Stimulated activated CD4-positive, alpha-beta T cell treated with anti-CD3 and anti-CD28 coated beads, Interleukin-12 subunit alpha, Interleukin-12 subunit beta, amount 100 ng/mL, for 4 hours (primary cell): ENCODE data around the gene ARHGAP15.
"Not testable (repeated sequence)": the region's sequence is repeated elsewhere in the genome, so short reads cannot be mapped to it uniquely, and the experiment has no call there.

Experiments used
- DNase-seq: peaks from one replicate; pipeline ENCODE4 v3.0.0-alpha.2; 2020

ARHGAP15 gene

GRCh38 chr2:143499061-143499460 is 369.8 kb downstream of the ARHGAP15 start:
- DNase-seq: no peak

DNA sequence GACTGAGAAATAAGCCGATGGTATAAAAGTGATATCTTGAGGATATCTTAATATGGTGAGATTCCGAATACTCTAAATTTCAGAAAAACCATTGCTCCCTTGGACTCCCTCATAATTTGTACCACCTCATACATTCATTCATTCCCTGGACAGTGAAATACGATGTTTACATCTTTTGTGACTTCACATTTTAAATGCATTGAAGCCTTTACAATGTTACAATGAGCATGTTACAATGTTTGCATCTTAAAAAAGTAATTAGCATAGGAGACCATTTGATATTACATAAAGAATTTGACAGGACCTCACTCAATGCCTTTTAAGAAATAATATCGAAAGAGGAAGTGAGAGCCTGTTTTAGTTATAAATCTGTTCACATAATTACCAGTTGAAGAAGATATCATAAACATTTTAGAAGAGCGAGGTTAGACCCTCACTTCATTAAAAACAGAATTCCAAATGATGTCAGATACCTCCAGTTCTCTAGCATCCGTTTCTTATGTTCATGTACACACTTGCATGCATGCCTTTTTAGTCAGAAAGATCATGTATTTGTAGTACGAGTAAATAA is 372.0 kb downstream of the ARHGAP15 start:
- DNase-seq: no peak

DNA sequence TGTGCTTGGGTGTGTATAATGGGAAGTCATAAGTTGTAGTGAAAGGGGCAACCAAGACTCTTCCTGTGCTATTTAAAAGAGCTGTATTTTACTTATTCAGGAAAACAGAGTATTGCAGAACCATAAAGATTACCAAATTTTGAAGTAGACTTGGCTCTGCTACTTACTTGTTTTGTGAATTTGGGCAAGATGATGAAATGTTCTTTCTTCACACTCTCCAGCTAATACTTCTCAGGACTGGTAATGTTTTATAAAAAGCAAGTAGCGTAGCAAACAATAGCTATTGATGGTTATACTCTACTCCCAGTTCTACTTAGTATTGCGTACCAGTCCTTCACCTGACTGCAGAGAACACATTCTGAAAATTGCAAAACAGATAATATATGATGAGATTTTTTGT is 374.1 kb downstream of the ARHGAP15 start:
- no peak for DNase-seq

DNA sequence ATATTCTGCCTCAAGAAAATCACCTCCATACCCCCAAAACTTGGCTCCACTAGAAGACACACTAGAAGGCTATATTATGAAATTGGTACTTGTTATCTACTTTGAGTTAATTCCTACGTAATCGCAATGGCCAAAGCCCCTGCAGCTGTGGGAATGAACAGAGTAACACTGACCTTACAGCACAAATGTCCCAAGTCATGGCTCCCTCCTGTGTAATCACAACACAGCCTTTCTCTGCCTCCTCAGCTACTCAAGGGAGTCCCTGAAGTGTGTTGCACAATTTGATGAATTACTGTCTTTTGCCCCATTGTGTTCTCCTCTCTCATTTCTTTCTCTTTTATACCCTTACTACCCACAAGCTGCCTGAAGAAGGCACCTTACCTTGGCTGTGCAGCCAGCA is 375.2 kb downstream of the ARHGAP15 start:
- no peak for DNase-seq

DNA sequence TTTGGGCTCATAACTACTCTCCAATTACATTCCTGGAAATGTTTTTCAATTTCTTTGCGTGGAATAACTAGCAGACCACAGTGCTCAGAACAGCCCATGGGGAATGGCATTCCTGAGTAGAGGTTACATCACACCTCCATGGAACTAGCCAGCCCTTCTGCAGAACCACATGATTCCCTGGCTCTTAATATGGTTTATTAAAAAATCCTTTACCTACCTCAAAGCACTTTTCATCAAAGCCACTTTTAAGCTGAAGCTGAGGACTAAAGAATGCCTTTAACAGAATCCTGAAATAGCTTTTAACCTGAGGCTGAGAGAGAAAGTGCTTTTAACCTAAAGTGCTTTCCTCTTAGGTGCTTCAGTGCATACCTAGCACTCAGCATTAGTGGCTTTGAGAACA is 376.3 kb downstream of the ARHGAP15 start:
- DNase-seq: no peak

DNA sequence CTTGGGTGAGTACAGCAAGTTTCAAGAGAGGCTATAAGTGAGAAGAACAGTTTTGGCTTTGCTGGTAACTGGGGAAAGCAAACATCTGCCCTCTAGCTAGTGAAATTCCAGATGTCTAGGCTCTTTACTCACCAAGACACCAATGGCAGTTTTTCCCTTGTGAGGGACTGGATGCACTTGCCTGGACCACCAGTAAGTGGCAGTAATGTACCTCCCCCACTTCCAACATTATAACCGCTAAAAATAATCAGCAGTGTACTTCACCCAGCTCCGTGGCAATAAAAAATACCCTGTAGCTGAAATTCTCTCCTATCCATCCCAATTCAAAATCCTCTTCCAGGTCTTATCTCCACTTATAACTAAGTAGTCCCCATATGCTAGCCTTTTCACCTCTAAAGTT is 383.9 kb downstream of the ARHGAP15 start:
- DNase-seq: no peak

DNA sequence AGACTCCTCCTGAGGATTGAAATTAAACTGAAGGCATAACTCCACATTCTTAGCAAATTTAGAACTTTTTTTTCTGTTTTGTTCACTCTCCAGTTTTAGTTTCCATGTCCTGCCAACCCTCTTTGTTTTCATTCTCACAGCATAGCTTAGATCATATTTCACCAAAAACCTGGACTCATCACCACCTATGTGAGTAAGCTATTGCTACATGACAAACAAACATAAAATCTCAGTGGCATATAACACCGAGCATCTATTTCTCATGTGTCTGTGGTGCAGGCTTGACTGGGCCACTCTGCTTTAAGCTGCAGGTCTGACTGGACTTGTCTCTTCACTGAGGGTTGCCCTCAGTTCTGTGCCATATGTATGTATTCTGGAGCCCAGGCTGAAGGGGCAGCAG is 385.2 kb downstream of the ARHGAP15 start:
- DNase-seq: no peak

GRCh38 chr2:143515318-143515717 is 386.1 kb downstream of the ARHGAP15 start:
- no peak for DNase-seq

DNA sequence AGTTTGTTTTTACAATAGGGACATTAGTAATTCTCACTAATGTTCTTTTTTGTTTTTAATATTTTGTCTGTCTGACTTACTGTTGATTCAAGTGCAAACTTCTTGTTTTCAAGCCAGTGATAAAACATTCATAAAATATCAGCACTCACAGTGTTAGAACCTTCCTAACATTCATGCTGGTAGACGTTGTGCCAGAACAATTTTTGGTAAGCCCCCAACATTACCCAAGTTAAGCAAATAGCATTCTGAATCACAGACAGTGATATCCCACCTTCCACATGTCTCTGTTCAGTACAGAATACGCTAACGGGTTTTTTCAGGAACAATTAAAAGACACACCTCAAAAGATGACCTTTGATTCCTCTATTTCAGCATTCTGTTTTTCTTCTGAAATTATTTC is 390.3 kb downstream of the ARHGAP15 start:
- DNase-seq: no peak

DNA sequence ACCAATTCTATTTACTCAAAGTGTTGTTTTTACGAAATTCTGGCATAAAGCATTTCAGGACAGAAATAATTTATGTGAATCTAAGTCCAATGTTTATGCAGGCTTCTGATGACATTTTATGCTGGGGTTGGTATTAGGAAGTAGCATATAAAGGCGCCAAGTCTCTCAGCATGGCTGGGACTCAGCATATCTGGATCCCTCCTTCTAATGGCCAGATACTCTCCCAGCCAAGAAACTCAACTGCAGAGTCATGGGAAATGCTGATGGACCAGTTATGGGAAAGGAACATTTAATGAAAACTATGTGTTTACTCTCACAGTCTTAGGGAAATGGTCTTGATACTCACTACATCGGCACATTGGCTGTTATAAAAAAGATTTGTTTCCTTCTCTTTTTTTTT is 392.2 kb downstream of the ARHGAP15 start:
- DNase-seq: no peak

- DNase-seq: no peak
These were observed 393.5 kb downstream of the ARHGAP15 start for GRCh38 chr2:143522699-143523098.

- DNase-seq: no peak
These were observed 394.9 kb downstream of the ARHGAP15 start for GRCh38 chr2:143524119-143524553.

- DNase-seq: no peak
These were observed 395.6 kb downstream of the ARHGAP15 start for GRCh38 chr2:143524559-143525401.

DNA sequence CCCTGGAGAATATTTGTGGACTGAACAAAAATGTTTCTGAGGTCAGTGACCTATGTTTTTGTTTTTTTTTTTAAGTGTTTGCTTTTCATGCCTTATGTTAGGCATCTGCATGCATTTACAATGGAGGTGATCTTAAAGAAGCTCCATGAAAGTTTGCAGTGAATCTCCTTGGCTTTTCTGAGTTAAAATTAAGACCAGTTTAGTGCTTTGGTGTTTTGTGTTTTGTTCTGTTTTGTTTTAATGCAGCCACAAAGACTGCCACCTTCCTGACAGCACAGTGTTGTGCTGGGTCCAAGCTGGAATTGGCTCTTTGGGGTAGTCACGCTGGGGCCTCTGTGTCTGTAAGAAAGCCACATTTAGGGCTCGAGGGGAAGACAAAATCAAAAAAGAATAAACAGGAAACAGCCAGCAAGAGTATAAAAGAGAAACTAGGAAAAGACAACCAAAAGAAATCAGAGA is 396.2 kb downstream of the ARHGAP15 start:
- no peak for DNase-seq

GRCh38 chr2:143526498-143526897 is 397.3 kb downstream of the ARHGAP15 start:
- DNase-seq: no peak

GRCh38 chr2:143528021-143528420 is 398.8 kb downstream of the ARHGAP15 start:
- no peak for DNase-seq

GRCh38 chr2:143529118-143529720 is 400.0 kb downstream of the ARHGAP15 start:
- no peak for DNase-seq

GRCh38 chr2:143530758-143531157 is 401.5 kb downstream of the ARHGAP15 start:
- DNase-seq: no peak

GRCh38 chr2:143532061-143532460 is 402.8 kb downstream of the ARHGAP15 start:
- DNase-seq: no peak

GRCh38 chr2:143533846-143534245 is 404.6 kb downstream of the ARHGAP15 start:
- no peak for DNase-seq

GRCh38 chr2:143535802-143536201 is 406.6 kb downstream of the ARHGAP15 start:
- no peak for DNase-seq

DNA sequence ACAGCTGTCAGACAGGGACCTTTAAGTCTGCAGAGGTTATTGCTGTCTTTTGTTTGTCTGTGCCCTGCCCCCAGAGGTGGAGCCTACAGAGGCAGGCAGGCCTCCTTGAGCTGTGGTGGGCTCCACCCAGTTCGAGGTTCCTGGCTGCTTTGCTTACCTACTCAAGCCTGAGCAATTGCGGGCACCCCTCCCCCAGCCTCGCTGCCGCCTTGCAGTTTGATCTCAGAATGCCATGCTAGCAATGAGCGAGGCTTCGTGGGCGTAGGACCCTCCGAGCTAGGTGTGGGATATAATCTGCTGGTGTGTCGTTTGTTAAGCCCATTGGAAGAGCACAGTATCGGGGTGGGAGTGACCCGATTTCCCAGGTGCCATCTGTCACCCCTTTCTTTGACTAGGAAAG is 412.7 kb downstream of the ARHGAP15 start:
- not testable (repeated sequence) for DNase-seq

DNA sequence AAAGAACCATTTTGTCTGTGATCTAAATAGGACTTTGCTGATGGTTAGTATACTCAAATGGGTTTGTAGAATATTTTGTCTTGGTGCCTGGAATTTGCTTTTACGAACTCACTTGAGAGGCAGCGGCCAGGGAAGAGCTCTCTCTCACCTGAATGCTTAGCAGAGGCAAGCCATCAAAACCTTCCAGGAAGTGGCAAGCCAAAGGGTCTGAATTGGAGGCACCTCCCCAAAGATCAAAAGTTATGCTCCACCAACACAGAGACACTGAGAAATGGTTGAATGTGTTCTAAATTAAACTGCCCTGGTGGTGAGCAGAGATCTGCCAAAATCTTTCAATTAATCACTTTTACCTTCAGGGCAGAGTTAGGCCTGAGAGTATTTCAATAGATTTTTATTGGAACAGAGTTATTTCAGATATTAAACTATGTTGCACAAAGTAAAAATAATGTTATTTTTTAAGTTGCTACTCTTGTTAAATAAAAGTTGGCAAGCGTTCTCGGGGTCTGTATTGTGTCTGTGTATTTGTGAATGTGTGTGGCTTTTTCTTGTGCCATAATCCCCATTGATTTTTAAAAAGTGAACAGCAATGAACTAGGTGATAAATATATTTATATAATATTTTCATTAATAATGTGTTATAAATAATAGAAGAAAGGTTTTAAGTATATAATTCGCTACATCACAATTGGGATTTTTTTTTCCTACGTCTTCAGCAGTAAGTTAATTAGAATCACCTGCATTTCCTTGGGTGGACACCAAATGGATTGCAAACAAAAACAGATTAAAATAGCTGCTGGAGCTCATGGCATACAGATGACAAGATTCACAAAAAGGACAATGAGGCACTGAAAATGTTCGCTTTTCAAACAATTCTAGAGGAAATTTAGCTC is 416.1 kb downstream of the ARHGAP15 start:
- DNase-seq: no peak
